ENCODE data around the gene CNTNAP2.
A peak's percentile ranks its signal among the peaks of the same experiment; 100 is the strongest.
"Not testable (repeated sequence)": the region's sequence is repeated elsewhere in the genome, so short reads cannot be mapped to it uniquely, and the experiment has no call there.

CNTNAP2 gene

DNA sequence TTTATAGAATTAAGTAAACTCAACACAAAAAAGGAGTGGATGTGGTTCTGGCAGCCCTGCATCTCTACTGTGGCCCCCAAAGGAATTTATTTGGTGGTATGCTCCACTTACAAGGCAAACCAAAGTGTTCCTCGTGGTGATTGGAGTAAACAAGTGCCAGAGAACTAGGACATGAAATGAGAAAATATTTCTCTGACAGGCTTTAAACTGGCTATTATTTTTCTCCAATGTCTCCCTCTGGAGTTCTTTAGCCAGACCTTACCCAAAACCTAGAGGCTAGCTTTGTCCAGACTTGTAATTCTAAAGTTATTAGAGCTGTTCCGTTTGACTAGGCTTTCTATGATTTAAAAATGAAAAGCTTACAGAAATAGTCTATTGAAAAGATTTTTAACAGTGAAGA, 990.1 kb downstream of the CNTNAP2 start:
- no peak for DNase-seq (ENCODE audit: low spot score)

DNA sequence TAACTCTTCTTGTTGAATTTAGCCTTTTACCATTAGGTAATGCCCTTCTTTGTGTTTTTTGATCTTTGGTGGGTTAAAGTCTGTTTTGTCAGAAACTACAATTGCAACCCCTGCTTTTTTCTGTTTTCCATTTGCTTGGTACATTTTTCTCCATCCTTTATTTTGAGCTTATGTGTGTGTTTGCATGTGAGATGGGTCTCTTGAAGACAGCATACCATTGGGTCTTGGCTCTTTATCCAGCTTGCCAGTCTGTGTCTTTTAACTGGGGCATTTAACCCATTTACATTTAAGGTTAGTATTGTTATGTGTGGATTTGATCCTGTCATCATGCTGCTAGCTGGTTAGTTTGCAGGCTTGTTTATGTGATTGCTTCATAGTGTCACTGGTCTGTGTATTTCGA, 997.9 kb downstream of the CNTNAP2 start:
- not testable (repeated sequence) for DNase-seq (ENCODE audit: low spot score)

DNA sequence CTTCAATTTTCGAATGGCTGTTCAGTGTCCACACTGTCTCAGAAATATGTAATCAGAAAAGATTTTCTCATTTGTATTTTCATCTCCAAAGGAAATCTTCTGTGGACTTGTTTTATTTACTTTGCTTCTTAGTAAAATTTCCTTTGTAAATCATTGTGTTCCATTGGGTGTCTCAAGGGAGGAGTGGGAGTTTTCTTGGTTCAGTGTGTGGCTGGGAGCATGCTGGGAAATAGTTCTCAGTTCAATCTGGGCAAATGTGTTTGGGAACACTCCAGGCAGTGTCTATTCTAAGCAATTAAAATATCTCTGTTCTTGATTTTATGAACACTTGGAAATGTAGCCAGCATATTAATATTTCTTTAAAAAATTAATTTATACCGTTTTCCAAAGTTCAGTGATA, 1019.8 kb downstream of the CNTNAP2 start:
- DNase-seq (ENCODE audit: low spot score): no peak

DNA sequence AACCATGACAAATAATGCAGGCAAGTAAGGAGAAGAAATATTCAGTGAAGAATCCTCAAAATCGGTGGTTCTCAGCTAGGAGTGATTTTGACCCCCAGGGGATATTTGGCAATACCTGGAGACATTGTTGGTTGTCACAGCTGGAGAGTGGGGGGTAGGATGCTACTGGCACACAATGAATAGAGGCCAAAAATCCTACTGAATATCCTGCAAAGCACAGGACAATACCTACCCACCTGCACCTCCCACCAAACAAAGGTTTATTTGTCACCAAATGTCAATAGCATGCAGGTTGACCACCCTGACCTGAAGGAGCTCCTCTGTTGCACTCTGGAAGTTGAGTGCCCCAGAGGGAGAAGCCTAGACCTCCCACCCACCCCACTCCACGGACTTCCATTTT, 1028.6 kb downstream of the CNTNAP2 start:
- DNase-seq (ENCODE audit: low spot score): no peak

DNA sequence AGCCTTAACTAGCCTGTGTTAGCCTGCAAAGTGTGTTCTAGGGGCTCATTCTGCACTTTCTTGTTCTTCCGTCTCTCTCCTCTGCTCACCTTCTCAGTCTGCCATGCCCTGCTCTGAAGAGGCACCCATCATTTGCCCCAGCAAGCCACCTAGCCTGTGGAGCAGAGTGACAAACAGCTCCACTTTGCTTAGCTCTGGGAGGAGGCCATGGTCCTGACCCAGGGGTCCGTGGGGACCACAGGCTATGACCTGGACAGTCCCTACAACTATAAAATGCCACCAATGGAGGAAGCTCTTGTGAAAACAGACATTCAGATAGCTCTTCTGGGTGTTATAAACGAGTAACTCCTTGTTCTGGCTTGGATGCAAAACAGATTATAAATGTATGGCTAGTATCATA, 1029.6 kb downstream of the CNTNAP2 start:
- DNase-seq (ENCODE audit: low spot score): no peak

DNA sequence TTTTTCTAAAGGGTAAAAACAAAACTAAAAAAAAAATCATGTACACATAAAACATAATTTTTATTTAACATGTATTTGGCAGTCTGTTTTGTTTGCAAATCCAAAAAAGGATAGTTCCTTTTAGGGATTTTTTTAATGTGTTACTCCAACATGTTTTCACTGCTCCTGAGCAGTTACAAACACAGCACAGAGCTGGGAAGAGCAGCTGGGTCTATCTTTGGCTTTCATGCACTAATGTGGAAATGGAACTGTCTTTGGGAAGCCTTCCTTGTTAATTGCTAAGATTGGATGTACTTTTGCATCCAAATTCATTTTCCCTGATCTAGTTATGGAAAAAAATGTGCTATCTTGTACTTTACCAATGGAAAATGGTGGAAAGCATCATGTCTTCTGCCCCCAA, 1035.1 kb downstream of the CNTNAP2 start:
- no peak for DNase-seq (ENCODE audit: low spot score)

DNA sequence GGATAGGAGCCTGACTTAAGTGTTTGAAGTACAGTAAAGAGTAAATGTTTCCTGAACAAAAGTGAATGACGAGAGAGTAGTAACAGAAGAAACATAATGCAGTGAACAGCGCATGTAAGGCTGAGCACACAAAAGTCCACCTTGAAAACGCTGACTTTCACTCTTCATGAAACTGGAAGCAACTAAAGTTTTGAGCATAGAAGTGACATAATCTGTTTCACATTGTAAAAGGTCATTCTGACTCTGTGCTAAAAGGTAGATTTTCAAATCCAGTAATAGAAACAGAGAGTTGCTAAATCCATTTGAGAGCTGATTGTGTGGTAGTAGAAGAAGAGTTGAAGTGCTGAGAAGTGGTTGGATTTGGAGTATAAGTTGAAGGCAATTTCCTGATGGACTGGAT, 1037.0 kb downstream of the CNTNAP2 start:
- no peak for DNase-seq (ENCODE audit: low spot score)

DNA sequence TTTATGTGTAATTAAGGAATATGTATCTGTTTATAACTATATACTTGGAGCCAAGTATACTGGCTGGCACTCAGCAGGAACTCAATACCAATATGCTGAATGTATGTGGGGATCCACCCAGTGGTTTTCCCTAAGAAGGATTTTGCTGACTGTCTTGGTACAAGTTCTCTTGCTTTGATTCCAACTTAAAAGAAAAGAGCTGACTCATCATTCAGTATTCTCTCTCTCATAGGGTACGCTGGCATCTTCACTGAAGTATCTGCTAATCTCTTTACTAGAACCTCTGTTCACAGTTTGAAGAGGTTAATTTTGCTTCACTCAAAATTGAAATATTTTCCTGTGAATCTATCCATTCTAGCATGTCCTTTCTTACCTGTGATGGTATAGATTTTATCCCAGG, 1044.8 kb downstream of the CNTNAP2 start:
- DNase-seq (ENCODE audit: low spot score): no peak

DNA sequence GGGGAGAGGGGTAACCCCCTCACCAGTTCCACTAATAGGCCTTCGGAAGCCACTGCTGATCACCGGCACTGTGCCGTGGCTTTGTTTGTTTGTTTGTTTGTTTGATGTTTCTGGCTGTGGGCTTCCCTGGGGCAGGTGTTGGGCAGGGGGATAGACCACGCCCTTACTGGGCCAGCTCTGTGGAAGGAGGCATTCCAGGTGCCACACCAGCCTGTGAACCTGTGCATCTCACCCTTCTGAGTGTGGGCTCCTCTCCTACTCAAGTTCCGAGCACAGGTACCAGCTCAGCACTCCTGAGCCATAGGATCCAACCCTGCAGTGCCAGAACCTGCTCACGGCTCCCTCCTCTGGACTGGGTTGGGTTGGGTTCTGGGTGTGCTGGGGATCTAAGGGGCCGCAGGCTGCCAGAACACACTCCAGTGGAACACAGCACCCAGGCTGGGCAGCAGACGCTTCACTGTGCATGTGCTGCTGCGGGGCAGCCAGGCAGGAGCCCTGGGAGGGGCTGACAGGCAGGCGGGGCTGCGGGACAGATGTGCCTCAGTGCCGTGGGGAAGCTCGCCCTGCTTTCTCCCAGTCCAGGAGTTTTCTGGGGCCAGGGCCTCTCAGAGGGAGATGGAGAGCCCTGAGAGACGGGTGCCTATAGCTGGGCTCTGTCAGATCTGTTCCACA, 1053.9 kb downstream of the CNTNAP2 start:
- peak; percentile 13 for DNase-seq (ENCODE audit: low spot score)

DNA sequence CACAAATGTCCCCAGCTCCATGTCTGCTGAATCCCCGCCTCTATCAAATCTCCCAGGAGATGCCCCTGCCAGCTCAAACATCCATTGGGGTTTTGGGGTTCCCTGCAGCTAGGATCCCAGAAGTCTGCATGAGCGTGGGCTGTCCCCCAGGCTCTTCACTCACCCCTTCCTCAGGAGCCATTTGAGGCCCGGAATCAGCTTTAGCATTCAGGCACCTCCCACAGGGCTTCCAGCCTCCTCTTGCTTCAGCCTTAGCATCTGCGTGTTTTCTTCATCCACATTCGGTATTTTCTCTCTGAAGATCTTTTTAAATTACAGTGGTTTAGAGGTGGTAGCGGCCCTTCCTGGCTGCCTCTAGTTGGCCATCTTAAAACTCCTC, 1054.4 kb downstream of the CNTNAP2 start:
- no peak for DNase-seq (ENCODE audit: low spot score)

DNA sequence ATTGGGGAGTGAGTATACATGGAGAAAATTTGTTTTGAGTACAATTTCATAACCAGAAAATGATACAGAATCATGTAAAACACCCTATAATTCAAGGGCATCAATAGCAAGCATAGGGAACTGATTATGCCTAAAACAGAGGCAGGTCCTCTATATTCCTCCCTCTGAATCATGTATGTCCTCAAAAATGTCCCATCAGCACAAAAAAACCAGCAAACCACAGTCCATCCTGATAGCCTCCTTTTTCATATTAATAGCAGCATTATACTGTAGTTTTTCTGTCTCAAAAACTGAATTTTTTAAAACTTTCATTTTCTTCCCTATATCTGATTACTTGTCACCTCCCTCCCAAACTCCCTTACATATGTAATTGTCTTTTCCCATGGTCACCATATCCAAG, 1057.3 kb downstream of the CNTNAP2 start:
- DNase-seq (ENCODE audit: low spot score): no peak

DNA sequence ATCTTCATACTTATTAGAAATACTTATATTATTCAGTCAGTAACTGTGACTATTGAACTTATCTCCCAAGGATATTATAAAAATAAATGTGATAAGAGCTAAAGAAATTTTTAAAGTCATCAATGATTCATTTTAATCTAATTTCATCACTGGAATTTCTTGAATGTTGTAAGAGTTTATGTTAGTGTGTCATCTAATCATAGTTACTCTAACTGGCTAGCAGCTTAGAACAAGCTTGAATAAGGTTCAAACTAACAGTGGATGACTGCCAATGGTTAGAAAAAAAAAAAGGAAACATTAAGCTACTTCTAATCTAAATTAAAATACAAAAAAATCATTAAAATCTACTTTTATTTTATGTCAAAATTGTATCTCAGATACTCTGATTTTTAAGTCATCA, 1066.3 kb downstream of the CNTNAP2 start:
- peak; percentile 14 for DNase-seq (ENCODE audit: low spot score)

DNA sequence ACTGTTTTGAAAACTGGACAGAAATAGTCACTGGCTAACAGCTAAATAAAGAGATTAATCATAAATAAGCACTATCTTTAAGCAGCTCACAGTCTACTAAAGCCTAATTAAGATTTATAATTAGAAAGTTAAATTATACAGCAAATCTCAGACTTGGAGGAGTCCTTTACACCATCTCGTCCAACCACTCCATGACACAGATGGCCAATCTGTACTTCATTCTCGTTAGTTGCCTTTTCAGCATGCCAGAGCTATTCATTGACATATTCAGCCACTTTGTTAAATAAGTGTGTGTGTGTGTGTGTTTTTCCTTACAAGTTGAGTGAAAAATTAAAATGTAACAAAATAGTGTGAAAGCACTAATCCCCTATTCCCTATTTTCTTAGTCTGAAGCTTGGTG, 1066.7 kb downstream of the CNTNAP2 start:
- no peak for DNase-seq (ENCODE audit: low spot score)

DNA sequence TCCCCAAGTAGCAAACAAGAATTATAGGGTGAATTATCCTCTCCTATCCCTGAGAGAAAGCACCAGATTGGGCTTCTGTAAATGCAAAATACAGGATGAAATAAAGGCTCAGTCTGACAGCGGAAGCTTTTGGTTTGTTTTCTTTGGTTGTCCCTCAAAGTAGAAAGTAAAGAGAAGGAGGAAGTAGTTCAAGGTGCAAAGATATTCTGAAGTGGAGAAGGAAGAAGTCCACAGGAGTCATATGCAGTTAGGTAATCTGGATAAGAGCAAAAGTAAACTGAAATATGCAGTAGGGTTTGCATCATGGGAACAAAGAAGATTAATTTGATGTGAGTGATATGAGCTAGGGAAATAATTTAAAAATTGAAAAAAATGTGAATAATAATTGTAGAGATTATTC, 1071.9 kb downstream of the CNTNAP2 start:
- DNase-seq (ENCODE audit: low spot score): no peak

DNA sequence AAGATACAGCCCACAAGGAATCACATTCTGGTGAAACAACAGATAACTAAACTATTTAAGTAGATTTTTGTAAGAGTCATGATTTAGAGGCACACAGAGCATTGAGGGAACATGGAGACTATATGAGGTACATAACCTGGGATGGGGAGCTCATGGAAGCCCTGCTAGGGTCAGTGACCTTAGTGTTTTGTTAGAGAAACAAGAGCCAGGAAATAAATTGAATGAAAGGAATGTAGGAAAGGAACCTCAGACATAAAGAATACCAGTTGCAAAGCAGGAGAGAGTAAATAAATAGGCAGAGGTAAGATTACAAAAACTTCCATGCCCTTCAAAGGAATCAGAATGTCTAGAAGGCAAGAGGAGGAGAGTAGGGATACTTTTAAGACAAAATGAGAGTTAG, 1076.9 kb downstream of the CNTNAP2 start:
- no peak for DNase-seq (ENCODE audit: low spot score)

DNA sequence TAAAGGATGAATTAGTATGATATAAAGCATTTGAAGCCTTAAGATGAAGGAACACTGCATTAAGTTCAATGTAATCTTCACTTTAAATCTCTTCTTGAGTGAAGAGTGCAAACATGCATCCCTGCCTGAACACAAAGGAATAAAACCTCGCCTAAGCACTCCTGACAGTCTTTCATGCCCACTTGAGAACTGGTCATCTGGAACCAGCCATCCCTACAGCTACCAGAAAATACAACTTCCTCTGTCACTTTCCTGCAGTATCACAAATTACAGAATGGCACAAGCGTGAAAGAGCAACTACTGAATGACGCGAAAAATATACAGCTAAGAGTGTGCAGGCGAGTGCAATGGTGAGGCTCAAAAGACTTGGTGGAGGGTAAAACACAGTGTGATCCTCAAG, 1079.9 kb downstream of the CNTNAP2 start:
- no peak for DNase-seq (ENCODE audit: low spot score)

DNA sequence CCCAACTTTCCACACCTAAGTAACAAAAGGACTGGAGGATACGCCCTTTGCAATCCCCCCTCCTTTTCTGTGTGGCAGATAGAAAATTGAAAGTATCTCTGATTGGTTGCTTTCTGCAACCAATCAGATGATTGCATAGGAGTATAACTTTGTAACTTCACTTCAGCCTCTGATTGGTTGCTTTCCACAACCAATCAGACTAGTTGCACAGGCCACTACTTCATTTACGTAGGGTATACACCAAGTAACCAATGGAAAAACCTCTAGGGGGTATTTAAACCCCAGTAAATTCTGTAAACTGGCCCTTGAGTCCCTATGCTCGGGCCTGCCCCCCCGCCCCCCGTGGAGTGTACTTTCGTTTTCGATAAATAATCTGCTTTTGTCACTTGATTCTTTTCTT, 1080.4 kb downstream of the CNTNAP2 start:
- no peak for DNase-seq (ENCODE audit: low spot score)

DNA sequence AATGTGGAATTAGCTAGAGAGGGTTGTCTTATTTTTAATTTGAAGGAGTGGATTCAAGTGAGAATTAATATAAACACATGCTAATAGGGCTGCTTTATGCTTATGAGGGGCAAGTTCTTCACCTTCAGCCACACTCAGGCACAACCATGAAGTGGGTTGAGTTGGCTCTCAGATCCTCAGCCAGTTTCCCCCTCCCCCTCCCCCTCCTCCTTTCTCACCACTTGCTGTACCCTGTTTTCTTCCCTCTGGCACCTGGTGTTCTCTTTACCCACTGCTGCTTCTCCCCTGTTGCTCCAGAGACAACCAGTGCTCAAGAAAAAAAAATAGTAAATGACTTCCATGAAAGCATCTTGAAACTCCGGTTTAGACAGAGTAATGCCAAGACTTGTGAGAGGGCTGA, 1083.3 kb downstream of the CNTNAP2 start:
- DNase-seq (ENCODE audit: low spot score): no peak

DNA sequence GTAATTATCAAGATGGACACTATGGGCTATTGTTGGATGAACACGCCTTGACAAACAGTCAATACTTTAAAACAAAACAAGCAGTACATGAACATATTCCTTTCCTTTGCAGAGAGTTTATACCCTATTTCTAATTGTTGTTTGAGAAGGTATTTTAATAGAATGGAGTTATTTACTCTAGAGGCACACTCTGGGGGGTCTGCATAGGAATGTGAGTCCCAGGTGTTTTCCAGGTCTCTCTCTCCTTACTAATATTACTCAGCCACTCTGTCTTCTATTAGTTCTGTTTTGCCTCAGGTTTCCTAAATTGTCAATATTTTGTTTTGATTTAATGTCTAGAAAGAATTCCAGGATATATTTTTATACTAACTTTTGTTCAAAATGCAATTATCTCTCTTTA, 1091.4 kb downstream of the CNTNAP2 start:
- DNase-seq (ENCODE audit: low spot score): no peak

DNA sequence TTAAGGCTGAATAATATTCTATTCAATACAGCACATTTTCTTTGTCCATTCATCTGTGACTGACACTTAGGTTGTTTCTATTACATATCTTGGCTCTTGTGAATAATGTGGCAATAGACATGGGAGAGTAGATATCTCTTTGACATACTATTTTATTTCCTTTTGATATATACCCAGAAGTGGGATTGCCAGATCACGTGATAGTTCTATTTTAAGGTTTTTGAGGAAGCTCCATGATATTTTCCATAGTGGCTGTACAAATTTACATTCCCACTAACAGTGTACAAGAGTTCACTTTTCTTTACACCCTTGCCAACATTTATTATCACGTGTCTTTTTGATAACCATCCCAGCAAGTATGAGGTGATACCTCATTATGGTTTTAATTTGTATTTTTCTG, 1114.7 kb downstream of the CNTNAP2 start:
- DNase-seq (ENCODE audit: low spot score): no peak

DNA sequence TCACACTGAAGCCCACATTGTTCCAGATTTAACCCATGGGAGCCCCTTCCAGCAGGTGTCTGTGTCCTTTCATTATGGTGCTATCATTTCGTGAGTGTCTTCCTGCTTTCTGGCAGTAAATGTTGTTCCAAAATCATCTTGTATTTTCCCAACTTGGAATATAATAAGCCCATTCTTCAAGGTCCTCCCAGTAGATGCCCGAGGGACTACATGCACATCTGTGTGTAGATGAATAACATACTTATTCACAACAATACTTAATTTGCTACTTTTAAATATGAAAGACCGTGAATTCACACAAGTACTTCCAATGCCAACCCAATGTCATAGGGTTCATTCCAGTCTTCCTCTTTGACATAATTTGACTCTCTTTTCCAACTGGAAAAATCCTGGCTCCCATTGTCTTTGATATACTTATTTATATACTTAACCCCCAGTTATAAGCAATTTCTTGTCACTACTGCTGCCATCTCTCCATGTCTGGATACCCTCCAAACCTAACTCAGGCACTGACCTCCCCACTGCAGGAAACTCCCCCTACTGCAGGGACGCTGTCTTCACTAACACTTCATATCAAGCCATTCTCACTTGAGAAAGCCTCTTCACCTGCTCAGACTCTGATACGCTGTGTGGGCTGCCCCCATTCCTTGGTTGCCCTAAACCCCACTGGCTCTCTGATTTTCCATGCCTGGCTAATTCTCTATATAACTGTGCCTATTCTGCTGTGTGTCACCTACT, 1119.2 kb downstream of the CNTNAP2 start:
- no peak for DNase-seq (ENCODE audit: low spot score)

DNA sequence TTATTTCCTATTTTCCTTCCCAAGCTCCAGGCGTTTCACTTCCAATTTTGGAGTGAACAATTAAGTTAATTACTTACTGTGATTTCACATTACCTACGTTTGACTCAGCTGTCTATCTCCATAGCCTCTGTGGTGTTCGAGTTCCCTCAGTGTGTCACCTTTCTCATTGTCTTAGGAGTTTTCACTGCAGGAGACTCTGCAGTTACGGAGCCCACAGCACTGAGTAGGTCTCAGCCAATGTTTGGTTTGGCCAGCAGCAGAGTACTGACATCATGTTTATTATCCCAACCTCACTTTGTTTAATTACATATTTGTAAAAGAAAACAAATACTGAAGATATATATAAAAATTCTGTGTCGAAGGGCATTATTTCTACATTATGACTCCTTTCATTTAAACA, 1123.9 kb downstream of the CNTNAP2 start:
- DNase-seq (ENCODE audit: low spot score): no peak

DNA sequence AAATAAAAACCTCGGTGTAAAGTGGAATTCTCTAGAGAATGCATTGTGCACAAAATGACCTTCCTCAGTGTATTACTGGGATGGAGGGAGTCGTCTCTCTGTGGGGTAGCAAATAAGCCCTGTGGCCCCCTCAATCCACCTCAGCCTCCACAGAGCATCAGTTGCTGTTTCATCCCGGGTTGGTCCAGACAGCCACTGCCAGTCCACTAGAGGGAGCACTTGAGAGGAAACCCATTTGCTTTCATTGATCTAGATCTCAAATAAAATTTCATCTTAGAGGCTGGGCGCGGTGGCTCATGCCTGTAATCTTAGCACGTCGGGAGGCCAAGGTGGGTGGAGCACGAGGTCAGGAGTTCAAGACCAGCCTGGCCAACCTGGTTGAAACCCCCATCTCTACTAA, 1128.7 kb downstream of the CNTNAP2 start:
- peak; percentile 62 for DNase-seq (ENCODE audit: low spot score)

DNA sequence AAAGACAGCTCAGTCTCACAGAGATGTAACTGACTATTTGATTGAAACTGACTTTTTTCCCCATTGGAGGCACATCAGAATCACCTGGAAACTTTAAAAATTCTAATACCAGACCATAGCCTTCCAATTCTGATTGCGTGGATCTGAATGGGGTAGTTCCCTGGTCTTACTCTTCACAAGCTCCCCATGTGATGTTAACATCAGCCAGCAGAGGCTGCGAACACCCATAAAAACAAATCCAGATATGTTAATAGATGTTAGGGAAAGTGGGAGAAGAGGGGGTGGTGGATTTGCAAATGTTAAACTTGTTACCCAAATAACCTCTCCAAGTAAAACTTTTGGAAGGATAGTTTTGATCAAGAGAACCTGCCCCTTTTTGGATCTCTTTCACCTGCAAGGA, 1133.4 kb downstream of the CNTNAP2 start:
- DNase-seq (ENCODE audit: low spot score): no peak

All from AG20443 (cell line).